Astrocyte (in vitro differentiated cells and primary cell): Measurements from ENCODE around the gene EFEMP1. TPM values are rescaled to one million over a fixed set of nuclear protein-coding genes. Genes with fewer than 3 reads are reported as not detected.

Experiments used
- DNase-seq: peaks from one replicate; pipeline ENCODE4 v3.0.0-alpha.2; 2010; ENCODE audit warnings: low read depth
- FAIRE-seq: peaks from 2 replicates; lab custom pipeline; 2011; peaks lifted over from hg19 to GRCh38; lab: Jason Lieb, UNC
- H2AFZ ChIP-seq: 2 replicates; pipeline ENCODE4 v1.6.0; 2012; ENCODE audit warnings: low read depth, low read length, inconsistent platforms
- H3K27ac ChIP-seq: 2 replicates; pipeline ENCODE4 v1.5.1; 2011; ENCODE audit warnings: low read depth, low read length, inconsistent platforms
- H3K27me3 ChIP-seq: 2 replicates; pipeline ENCODE4 v1.6.0; 2011; ENCODE audit warnings: low read length, inconsistent platforms; ENCODE audit not compliant: insufficient read depth
- H3K36me3 ChIP-seq: 2 replicates; pipeline ENCODE4 v1.5.1; 2011; ENCODE audit warnings: low read length, inconsistent platforms; ENCODE audit not compliant: insufficient read depth
- H3K4me1 ChIP-seq: 2 replicates; pipeline ENCODE4 v1.5.1; 2011; ENCODE audit warnings: low read length, inconsistent platforms; ENCODE audit not compliant: insufficient read depth
- H3K4me2 ChIP-seq: 2 replicates; pipeline ENCODE4 v1.6.0; 2012; ENCODE audit warnings: low read length, inconsistent platforms
- H3K4me3 ChIP-seq: 2 replicates; pipeline ENCODE4 v1.5.1; 2011; ENCODE audit warnings: low read depth, mild to moderate bottlenecking, low read length, inconsistent platforms; ENCODE audit not compliant: insufficient read depth
- H3K79me2 ChIP-seq: 2 replicates; pipeline ENCODE4 v1.6.0; 2012; ENCODE audit warnings: mild to moderate bottlenecking, low read length, inconsistent platforms; ENCODE audit not compliant: insufficient read depth
- H3K9ac ChIP-seq: 2 replicates; pipeline ENCODE4 v1.6.0; 2012; ENCODE audit warnings: mild to moderate bottlenecking, low read length, inconsistent platforms
- H3K9me3 ChIP-seq: 2 replicates; pipeline ENCODE4 v1.5.1; 2012; ENCODE audit warnings: low read depth, mild to moderate bottlenecking, low read length, inconsistent platforms; ENCODE audit not compliant: insufficient read depth
- H4K20me1 ChIP-seq: 2 replicates; pipeline ENCODE4 v1.6.0; 2012; ENCODE audit warnings: low read length, inconsistent platforms; ENCODE audit not compliant: insufficient read depth
- H3K27ac Mint-ChIP-seq: one replicate; pipeline ENCODE4 v1.8.0; 2021; ENCODE audit warnings: mild to moderate bottlenecking, mixed read lengths; ENCODE audit not compliant: unreplicated experiment
- H3K27me3 Mint-ChIP-seq: one replicate; pipeline ENCODE4 v1.8.0; 2021; ENCODE audit warnings: low read depth, mixed read lengths; ENCODE audit not compliant: unreplicated experiment
- H3K36me3 Mint-ChIP-seq: one replicate; pipeline ENCODE4 v1.8.0; 2021; ENCODE audit warnings: low read depth, mixed read lengths; ENCODE audit not compliant: unreplicated experiment
- H3K4me1 Mint-ChIP-seq: one replicate; pipeline ENCODE4 v1.8.0; 2021; ENCODE audit warnings: low read depth, mixed read lengths; ENCODE audit not compliant: unreplicated experiment
- H3K4me3 Mint-ChIP-seq: one replicate; pipeline ENCODE4 v1.8.0; 2021; ENCODE audit warnings: mild to moderate bottlenecking, moderate library complexity, mixed read lengths; ENCODE audit not compliant: unreplicated experiment
- H3K9me3 Mint-ChIP-seq: one replicate; pipeline ENCODE4 v1.8.0; 2021; ENCODE audit warnings: mild to moderate bottlenecking, mixed read lengths; ENCODE audit not compliant: unreplicated experiment
- CTCF ChIP-seq: IDR thresholded peaks from 2 replicates; pipeline ENCODE4 v1.5.1; 2011; ENCODE audit warnings: low read depth, mild to moderate bottlenecking, inconsistent platforms, low read length, moderate library complexity; ENCODE audit not compliant: insufficient read depth
- EZH2 ChIP-seq: IDR thresholded peaks from 2 replicates; pipeline ENCODE4 v1.6.1; 2012; ENCODE audit warnings: mild to moderate bottlenecking, low read length, inconsistent platforms; ENCODE audit not compliant: insufficient read depth
- total RNA-seq: library from RNA; stranded (reverse); gene quantifications from 2 replicates; pipeline ENCODE4 v1.2.1, GENCODE V29; 2021

Gene EFEMP1
- total RNA-seq, 1 donor from 2014 or later = 155 TPM

GRCh38 chr2:55882954-55883353 lies 40.6 kb downstream of the EFEMP1 start:
- no peak for FAIRE-seq
- Mint-ChIP-seq H3K36me3 (peaks cover 5% of the 10 kb centered on the region), H3K4me1 (peaks cover 32% of the 10 kb centered on the region), H3K4me3 (no peak overlapping the region), H3K27me3 (no peaks in the 10 kb centered on the region), H3K27ac (no peak overlapping the region), H3K9me3 (peaks cover 1% of the 10 kb centered on the region)
- TF ChIP-seq EZH2 = no peak
- Histone ChIP-seq H3K27me3 (no peaks in the 10 kb centered on the region), H3K4me2 (no peak overlapping the region), H3K4me3 (no peak overlapping the region), H3K4me1 (peaks cover 42% of the 10 kb centered on the region), H3K9ac (no peak overlapping the region), H3K36me3 (peaks cover 16% of the 10 kb centered on the region), H4K20me1 (no peaks in the 10 kb centered on the region), H3K27ac (peak overlapping the region; percentile 30), H3K9me3 (no peaks in the 10 kb centered on the region), H3K79me2 (no peaks in the 10 kb centered on the region), H2AFZ (no peak overlapping the region)
- DNase-seq = no peak

GRCh38 chr2:55880416-55881143 lies 43.0 kb downstream of the EFEMP1 start:
- Histone ChIP-seq H4K20me1 (no peaks in the 10 kb centered on the region), H3K4me1 (peaks cover 28% of the 10 kb centered on the region), H2AFZ (no peak overlapping the region), H3K27me3 (no peaks in the 10 kb centered on the region), H3K27ac (no peak overlapping the region), H3K4me2 (no peak overlapping the region), H3K9ac (no peak overlapping the region), H3K4me3 (no peak overlapping the region), H3K9me3 (no peaks in the 10 kb centered on the region), H3K79me2 (no peaks in the 10 kb centered on the region), H3K36me3 (peaks cover 16% of the 10 kb centered on the region)
- Mint-ChIP-seq H3K4me3 (no peak overlapping the region), H3K27me3 (no peaks in the 10 kb centered on the region), H3K4me1 (peaks cover 26% of the 10 kb centered on the region), H3K9me3 (peaks cover 1% of the 10 kb centered on the region), H3K27ac (no peak overlapping the region), H3K36me3 (peaks cover 2% of the 10 kb centered on the region)
- TF ChIP-seq CTCF (no peak), EZH2 (no peak)
- FAIRE-seq (no peak), DNase-seq (no peak)

- Mint-ChIP-seq H3K27me3 (no peaks in the 10 kb centered on the region), H3K36me3 (peaks cover 2% of the 10 kb centered on the region), H3K4me1 (peaks cover 23% of the 10 kb centered on the region), H3K9me3 (peaks cover 1% of the 10 kb centered on the region), H3K4me3 (no peak overlapping the region), H3K27ac (no peak overlapping the region)
- Histone ChIP-seq H3K4me2 (no peak overlapping the region), H3K4me3 (no peak overlapping the region), H3K4me1 (peaks cover 24% of the 10 kb centered on the region), H4K20me1 (no peaks in the 10 kb centered on the region), H3K27ac (no peak overlapping the region), H3K79me2 (no peaks in the 10 kb centered on the region), H3K27me3 (no peaks in the 10 kb centered on the region), H3K9me3 (no peaks in the 10 kb centered on the region), H3K9ac (no peak overlapping the region), H3K36me3 (peaks cover 16% of the 10 kb centered on the region), H2AFZ (no peak overlapping the region)
- TF ChIP-seq CTCF (no peak), EZH2 (no peak)
- FAIRE-seq = no peak
- peak; percentile 83 for DNase-seq
Observed at GRCh38 chr2:55879976-55880375, 43.6 kb downstream of the EFEMP1 start.
